Measurements from ENCODE around the gene NLN.
"Not testable (repeated sequence)": the region's sequence is repeated elsewhere in the genome, so short reads cannot be mapped to it uniquely, and the experiment has no call there.

Gene NLN

DNA sequence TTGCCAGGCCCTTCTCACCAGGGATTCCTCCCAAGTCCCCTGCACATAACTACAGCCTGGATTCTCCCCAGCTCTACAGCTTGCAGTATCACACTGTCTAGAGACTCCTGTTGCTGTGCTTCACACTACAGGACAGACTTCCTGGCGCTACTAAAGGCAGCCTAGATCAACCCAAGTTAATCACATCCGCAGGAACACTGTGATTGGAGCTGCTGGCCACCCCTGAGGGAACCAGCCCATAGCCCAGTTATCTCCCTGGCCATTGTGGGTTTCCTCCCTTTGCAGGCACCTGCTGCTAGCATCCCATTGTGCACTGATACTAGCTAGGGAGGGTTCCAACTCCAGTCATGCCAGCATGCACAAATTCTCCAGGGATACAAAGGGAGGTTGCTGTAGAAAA lies 53.5 kb downstream of the NLN start:
- no peak for DNase-seq

DNA sequence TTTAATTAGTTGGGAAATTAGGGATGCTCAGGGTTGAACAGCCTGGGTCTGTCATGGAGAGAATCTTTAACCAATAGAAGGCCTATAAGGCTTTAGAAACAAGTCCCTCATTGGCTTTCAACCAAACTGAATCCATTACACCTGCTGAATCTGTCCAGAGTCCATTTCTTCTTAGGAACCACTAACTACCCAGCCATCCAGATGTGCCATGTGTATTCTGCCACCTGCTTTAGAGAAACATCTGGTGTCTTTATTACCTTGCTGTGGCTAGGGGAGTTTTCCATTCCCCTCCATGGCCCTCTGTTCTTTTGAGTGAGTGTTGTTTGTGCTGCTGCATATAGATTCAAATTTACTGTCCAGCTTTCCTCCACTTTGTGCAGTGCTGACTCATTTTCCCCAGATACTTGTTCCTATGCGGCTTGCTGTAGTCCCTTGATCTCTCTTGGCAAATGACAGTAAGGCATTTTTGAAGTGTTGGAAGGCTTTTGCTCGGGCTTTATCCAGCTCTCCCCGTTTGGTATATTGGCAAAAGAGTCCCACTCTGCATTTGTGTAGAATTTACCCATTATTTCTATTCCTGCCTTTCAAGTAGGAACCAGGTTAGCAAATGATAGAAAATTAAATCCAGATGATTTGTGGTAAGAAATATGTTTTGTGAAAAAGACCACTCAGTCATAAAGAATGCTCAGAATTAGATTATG lies 54.6 kb downstream of the NLN start:
- no peak for DNase-seq

DNA sequence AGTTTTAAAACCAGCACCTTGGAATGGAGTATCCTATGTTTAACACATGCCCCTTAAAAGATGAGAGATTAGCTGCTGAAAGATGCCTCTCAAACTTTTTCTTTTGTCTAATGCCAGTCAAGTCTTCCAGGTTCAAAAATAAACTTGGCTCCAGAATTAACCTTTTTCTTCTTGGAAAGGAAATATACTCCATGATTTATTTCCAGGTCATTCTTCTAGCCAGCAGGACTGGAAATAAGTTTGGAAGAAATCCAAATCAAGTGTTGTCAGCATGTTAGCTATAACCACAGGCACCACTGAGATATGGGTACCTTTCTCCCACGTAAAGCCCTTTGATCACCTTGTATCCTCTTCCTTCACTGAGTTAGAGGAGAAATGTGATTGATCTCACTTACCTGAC lies 56.1 kb downstream of the NLN start:
- no peak for DNase-seq

DNA sequence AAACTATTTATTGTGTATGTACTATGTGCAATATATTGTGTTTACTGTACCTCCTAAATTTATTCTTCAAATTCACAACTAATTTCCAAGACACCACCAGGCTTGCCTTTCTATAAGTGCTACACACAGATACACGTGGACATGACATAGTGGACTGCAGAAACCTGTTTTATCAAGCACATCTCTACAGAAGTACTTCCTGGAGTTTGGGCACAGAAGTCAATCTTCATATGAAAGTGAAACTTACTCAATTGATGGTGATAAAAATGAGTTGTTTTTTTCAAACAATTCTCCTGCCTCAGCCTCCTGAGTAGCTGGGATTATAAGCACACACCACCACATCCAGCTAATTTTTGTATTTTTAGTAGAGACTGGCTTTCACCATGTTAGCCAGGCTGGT lies 57.6 kb downstream of the NLN start:
- no peak for DNase-seq

DNA sequence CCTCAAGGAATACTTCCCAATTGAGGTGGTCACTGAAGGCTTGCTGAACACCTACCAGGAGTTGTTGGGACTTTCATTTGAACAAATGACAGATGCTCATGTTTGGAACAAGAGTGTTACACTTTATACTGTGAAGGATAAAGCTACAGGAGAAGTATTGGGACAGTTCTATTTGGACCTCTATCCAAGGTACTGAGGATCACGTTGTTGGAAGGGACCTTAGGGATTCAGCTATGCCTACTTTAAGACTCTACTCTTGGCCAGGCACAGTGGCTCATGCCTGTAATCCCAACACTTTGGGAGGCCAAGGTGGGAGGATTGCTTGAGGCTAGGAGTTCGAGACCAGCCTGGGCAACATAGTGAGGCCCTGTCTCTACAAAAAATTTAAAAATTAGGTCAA lies 66.3 kb downstream of the NLN start:
- DNase-seq, result not testable (repeated sequence)

DNA sequence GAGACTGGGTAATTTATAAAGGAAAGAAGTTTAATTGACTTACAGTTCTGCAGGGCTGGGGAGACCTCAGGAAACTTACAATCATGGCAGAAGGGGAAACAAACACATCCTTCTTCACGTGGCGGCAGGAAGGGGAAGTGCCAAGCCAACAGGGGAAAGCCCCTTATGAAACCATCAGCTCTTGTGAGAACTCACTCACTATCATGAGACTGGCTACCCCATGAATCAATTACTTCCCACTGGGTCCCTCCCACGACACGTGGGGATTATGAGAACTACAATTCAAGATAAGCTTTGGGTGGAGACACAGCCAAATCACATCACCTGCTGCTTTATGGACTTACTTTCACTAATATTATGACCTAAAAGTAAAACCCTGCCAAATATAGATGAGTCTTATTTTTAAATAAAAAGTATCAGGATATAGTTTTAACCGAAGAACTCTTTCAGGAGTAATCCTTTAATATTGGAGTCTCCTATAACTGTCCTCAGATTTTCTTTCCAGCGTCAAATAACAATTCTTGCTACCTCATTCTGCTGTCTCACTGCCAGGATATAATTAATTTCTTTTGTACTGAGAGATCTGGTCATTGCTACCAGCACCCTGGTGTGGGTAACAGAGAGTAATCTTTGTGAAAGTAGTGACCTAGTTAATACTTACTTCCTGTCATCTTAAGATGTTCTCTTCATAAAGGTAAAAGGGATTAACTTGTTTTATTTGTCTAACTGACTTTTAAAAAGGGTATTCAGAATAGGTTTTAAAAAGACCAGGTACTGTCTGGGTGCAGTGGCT lies 68.6 kb downstream of the NLN start:
- no peak for DNase-seq

DNA sequence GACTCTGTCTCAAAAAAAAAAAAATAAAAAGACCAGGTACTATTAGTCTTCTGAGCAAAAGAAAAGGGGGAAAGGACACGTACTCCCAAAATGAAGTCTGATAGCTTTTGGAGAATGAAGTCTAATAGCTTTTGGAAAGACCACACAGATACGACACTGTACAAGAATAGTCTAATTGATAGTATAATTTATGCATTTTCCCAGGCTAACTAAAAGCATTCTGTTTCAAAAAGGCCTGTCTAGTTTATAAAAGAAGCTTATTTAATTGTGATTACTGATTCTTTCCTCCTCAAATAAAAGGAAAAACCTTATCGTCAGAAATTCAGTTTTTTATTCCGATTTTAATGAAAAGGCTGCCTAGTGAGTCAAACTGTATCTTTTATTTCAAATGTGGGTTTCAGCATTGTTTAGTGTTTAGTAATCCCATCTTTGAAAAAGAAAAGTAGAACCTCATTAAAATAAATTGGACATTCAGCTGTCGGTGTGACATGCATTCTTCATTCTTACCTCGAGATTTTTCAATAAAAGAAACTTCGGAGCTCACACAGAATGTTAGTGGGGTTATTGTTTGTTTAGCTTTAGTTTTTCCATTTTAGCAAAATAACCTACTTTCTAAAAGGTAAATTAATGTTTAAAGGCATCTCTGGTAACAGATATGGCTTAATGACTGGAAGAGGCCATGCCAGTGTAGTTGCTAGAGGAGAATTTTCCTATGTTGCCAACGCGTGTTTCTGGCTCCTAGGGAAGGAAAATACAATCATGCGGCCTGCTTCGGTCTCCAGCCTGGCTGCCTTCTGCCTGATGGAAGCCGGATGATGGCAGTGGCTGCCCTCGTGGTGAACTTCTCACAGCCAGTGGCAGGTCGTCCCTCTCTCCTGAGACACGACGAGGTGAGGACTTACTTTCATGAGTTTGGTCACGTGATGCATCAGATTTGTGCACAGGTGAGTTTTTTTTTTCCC lies 70.0 kb downstream of the NLN start:
- no peak for DNase-seq

DNA sequence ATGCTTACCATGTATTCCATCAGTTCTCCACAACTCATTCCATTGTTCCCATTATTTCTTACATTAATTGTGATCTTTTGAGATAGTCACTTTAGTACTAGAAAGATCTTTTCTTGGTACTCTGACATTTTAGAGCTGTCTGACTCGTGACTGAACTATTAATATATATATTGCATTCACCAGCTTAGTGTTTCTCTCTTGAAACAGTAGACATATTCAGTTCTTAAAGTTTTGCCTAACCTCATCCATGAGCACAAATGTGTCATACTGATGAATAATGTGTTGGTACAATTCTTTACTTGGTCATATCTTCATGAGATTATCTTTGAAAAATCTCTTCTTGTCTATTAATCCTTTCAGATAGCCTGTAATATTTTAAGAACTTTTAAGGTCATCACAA lies 74.3 kb downstream of the NLN start:
- no peak for DNase-seq

DNA sequence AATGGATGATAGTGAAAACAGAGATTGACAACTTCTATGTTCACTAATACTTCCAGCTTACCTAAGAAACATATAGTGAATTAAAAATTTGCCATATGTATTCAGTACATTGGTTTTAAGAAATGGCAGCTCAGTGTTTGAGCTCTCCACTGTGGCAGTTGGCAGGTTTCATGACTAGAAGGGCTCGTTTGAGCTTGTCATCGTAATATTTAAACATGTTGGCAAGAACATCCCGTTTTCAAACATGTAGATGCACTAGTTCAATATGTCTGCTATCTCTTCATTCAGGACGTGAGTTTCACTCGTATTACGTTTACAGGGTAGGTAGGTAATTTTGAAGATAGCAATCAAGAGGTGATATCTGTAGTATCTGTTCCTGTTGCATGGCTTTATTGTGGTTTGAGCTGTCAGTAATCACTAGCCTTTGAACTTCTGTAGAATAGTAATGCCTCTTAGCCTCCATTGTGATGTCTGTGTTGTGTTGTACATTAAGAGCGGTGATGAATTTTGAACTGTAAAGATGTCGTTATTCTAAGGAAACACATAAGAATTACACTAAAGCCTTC lies 74.8 kb downstream of the NLN start:
- no peak for DNase-seq

DNA sequence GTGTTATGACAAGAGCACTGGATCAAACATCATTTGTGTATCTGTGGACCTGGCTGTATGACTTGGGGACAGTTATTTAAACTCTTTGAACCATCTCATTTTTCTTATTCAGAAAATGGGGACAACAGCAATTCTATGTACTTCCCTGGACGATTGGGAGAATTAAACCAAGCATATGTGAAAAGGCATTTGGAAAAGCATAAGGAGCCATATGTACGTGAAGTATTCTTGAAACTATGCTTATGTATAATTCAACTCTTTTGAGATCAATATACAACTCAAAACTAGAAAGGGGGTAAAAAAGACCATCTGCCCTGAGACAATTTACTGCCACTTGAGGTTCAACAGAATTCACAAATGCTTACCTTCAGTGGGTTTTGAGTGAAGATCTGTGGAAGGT lies 75.5 kb downstream of the NLN start:
- no peak for DNase-seq

DNA sequence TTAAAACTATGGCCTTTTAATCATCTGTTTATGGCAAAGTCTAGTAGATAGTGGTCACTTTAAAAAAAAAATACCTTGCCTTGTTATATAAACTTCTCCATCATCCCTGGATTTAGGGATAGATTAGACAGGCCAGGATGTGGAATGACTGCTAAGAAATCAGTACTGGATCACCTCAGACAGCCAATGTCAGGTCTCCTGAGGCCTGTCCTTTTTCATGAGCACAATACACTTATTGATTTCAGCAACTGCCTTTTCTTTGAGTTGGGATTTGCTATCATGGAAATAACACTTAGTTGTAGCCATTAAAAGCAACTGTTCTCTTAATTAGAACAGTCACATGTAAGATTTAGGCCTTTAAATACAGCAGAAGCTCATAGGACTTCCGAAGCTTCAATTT lies 77.9 kb downstream of the NLN start:
- DNase-seq, result no peak

DNA sequence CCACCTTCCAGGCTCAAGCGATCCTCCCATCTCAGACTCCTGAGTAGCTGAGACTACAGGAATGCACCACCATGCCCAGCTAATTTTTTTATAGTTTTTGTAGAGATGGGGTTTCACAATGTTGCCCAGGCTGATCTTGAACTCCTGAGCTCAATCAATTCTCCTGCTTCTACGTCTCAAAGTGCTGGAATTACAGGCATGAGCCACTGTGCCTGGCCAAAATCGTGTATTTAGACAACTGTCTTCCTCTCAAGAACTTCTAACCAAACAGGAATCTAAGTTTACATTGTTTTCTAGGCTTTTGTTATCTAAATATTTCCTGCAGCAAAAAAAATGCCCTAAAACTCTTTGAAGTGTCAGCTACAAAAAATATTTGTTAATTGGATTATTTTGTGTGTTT lies 78.8 kb downstream of the NLN start:
- no peak for DNase-seq

DNA sequence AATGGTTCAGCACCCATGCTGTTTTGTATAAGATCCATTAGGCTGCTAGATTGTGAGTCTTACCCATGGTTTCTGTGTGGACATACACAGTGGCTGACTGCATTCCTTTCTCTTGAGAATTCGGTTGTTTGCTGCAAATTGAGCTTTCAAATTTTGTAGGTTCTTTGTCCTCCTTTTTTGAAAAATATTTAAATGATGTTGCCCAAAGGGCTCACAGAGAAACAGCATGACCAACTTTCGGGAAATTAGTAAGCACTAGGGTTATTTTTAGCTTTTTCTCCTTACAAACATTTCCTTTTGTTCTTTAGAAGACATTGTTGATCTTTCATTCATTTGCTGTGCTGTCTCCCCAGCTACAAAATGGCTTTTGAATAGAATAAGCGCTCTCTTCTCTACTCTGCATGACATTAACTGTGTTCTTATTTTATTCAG lies 79.4 kb downstream of the NLN start:
- no peak for DNase-seq

DNA sequence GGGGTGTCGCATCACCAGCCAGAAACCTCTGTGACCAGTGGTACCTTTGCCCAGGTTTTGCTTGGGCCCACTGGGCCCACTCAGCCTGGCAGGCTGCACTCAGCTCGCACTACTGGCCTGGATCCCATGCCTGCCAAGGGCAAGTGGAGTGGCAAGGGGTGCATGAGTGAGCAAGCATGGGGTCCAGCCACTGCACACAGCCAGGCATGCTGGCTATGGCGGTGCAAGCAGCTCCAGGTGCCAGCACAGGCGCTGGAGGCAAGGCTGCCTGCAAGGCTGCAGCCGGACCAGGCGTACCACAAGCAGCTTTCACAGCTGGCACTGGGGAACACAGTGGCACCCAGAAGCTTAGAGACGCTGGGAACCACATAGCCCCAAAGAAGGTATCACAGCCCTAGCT lies 80.1 kb downstream of the NLN start:
- DNase-seq, result no peak

DNA sequence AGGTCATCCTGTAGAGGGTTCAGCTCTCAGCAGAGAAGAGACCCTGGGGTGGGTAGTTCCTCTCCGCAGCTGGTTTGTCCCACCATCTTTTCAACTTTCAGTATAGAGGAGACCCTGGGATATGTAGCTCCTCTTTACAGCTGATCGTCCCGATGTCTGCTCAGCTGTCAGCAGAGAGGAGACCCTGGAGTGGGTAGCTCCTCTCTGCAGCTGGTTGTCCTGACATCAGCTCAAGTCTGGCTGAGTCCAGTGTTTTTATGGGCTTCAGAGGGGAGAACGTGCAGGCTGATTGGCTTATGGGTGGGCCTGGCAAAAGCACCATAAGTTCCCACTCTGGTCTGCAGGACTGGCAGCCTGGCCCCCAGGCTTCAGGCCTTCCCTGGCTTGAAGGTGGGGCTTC lies 80.8 kb downstream of the NLN start:
- DNase-seq, result no peak

DNA sequence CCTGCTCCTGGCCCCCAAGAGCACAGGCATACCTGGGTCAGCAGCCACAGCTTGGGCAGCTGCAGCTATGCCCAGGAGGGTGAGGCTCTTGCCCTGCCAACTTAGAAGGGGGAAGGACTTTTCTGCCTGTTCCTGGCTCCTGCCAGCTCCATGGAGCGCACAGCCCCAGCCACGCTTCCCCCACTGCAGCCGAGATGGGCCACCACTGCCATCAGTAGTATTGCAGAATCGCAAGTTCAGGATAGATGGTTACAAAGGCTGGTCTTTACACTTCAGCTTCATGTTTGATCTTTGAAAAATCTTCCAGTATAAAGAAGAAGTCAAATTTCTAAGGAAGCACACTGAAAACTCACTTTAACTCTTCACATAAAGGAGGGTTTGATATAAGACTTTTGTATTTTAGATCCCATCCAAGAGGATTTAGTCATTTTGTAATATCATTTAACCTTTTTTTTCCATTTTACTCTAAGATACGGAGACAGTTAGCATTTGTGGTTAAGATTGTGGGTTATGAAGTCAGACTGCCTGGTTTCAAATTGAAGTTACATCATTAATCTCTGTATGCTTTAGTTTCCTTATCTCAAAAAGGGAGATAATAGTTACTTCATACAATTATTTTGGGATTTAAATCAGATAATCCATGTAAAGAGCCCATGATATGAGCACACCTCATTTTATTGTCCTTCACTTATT lies 81.8 kb downstream of the NLN start:
- no peak for DNase-seq

DNA sequence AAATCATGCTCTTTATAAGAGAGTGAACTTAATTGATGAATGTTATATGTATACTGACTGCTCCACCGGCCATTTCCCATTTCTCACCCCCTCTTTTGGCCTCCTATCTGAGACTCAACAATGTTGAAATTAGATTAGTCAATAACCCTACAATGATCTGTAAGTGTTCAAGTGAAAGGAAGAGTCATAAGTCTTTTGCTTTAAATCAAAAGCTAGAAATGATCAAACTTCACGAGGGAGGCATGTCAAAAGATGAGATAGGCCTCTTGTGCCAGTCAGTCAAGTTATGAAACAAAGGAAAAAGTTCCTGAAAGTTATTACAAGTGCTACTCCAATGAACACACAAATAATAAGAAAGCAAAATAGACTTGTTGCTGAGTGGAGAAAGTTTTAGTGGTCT lies 83.1 kb downstream of the NLN start:
- no peak for DNase-seq

DNA sequence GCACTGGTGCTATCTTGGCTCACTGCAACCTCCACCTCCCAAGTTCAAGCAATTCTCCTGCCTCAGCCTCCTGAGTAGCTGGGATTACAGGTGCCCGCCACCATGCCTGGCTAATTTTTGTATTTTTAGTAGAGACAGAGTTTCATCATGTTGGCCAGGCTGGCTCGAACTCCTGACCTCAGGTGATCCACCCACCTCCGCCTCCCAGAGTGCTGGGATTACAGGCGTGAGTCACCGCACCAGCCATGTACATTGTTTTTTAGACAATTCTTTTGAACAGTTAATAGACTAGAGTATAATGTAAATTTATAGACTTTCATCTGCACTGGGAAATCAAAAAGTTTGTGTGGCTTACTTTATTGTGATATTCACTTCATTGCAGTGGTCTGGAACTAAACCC lies 85.5 kb downstream of the NLN start:
- not testable (repeated sequence) for DNase-seq

DNA sequence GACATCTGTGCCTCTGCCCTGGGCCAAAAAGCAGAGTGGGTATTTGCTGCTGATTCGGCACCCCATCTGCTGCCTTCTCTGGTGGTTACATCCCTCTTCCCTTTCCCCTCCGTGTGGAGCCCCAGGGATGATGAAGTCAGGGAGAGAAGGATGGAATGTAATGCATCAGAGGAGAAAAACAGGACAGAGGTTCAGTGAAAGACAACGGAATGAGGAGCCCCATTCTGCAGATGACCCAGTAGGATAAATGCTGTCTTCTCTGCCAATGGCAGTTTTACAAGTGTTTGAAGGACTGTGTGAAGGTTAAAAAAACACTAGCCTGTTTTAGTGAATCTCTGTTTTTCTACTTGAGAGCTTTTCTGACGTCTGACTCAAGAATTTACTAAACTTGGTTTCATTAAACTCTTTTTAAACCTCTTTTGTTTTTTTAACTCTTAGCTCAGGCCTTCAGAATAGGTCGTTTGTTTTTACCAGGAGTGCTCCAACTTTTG lies 86.3 kb downstream of the NLN start:
- DNase-seq, result no peak

DNA sequence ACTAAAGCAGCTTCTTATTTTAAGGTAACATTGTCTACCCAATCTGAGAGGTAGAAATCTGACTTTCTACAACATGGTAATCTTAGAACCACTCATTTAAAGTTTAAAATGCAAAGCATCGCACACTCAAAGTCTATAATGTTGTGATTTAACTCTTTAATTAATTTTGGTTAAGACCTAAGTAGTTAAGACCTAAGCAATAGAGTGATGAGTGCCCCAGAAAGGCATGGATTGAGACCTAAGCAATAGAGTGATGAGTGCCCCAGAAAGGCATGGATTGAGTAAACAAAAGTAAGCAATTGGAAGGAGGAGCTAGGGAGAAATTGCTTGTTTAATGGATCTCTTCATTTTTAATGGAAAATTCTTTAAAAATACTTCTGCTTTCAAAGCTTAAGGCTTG lies 86.8 kb downstream of the NLN start:
- no peak for DNase-seq

DNA sequence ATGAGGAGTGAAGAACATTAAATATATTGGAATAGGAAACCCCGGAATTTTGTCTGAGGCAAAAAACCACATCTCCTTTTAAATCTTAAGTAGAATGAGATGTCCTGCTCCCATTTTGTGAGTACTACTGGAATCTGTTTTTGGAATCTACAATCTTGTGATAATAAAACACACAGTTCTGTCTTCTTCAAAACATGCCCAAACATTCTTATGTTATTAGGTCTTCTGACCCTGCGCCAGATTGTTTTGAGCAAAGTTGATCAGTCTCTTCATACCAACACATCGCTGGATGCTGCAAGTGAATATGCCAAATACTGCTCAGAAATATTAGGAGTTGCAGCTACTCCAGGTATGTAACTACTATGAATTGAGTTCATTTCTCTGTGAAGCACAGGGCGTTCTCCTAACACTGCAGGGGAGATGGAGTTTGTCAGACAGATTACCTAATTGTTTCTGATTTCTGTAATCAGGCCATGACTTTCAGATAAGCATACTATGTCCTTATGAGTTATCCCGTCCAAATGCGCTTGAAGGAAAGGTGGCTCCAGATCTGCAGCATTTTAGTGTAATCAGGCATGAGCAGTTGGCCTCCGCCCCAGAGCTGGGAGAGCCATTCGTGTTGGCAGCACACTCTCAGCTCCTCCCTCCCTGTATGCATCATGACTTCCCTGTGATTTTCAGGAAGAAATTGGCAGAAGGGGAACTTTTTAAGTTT lies 88.0 kb downstream of the NLN start:
- DNase-seq, result no peak

DNA sequence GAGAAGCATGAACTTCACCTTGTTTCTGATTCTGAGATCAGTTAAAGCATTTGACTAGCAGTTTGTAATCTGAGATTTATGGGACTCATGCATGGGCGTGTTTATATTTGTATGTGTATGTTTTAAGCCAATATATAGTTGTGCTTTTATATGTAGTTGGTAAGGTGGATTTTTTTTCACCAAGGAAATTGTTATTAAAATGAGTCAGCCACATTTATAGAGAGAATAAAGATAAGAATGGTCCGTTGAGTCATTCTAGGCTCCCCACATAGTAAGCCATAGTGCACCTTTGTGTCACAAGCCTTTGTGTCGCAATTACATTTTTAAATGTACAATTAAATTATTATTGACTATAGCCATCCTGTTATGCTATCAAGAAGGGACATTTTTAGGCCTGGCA lies 89.0 kb downstream of the NLN start:
- no peak for DNase-seq

Data from DMS79 (cell line).